Kasumi-1 (cell line): ENCODE data around the gene RNLS.
"Not testable (repeated sequence)": the region's sequence is repeated elsewhere in the genome, so short reads cannot be mapped to it uniquely, and the experiment has no call there.

Source experiments
- DNase-seq, 2 experiments: peaks; one replicate each; lab custom pipeline; 2025; lab: John Stamatoyannopoulos, UW

The RNLS gene

DNA sequence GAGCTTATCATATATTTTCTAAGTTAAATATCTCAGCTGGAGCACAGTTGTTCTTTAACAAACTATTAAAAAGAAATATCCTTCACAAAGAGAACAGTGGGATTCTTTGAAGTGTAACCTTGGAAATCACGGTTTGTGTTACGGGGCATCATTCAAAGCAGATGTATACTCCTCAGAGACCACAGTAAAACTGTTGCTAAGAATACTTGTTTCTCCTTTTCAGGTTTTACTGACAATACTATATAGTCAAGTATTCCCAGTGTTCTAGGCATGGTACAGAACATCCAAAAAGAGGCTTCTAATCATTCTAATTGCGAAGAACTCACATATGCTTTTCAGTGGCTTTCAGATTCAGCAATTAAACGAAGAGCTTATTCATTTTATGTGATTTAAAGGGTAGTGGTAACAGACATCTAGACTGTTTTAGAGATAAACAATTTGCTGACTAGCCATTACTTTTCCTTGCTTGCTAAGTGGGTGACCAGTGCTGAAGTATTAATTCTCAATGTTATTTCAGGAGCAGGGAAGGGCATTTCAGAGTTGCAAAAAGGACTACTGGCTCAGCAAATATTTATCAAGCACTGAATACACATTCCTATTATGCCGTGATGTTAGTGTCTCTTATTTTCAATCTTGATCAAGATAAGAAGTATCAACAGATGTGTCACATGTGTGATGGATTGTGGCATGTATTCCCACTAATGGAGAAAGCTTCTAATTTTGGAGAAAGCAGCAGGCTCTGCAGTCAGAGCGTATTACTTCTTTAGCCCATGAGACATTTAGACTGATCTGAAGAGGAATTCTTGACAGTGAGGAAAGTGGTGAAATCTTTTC is 236.8 kb downstream of the RNLS start:
- DNase-seq = no peak

DNA sequence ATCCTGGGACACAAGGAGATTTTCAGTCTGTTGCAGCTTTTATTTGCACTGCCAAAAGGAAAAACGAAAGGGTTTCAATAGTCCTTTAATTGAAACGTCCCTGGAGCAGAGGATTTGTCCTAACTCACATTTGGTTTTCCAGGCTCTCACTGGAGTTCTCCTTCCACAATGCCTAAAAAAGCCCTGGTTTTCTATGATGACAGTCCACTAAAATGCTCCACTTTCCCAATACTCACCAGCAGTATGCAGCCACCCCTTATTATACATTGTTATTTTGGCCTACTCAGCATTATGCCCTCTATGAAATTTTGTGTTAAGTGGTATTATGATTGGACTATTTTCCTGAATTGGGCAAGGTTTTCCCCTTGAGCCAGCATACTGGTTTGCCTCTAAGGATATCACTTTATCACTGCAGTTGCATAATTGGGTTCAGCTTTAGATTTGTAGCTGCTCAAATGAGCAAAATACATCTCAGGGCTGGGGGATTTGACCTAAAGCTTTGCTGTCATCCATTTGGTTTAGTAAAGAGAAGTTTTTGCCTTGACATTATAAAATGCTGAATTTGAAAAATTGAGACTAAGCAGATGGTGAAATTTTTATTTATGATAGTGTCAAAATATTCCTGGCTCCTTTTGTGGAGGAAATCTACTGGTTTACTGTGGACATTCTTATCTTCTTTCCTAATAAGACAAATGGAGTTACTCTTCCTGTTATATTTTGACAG is 239.2 kb downstream of the RNLS start:
- no peak for DNase-seq

DNA sequence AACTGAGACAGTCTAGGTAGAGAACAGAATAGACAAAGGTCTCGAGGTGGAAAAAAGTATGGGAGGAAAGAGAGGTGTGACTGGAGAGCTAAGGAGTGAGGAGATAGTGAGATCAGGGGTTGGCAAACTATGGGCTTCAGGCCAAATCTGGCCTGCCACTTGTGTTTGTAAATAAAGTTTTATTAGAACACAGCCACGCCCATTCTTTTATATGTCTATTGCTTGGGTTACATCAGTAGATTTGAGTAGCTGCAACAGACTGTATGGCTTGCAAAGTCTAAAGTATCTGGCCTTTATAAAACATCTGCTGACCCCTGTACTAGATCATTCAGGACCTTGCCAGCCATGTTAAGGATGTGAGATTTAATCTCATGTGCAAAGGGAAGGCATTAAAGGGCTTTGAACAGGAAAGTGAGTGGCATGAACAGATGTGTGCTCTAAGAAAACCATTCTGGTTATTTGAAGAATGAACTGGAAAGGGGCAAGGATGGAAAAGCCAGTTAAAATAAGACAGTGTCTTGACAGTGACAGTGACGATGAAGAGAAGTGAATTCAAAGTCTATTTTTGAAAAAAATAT is 240.3 kb downstream of the RNLS start:
- DNase-seq = no peak

DNA sequence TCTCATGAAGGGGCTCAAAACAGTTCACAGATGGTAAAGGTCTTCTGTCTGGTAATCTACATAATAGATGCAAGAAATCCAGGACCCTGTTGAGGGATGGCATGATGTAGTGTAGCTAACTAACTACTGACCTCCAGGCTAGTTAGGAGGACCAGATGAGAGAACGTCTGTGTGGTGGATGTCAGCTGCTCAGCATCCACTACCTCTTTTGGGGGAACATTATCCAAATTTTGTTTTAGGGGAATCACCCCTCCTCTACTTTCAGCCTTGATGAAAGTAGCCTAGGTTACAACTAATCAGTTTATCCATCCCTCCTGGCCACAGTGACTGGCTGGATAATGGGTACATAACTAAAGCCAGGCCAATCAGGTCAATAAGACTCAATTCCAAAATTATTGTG is 246.0 kb downstream of the RNLS start:
- no peak for DNase-seq

DNA sequence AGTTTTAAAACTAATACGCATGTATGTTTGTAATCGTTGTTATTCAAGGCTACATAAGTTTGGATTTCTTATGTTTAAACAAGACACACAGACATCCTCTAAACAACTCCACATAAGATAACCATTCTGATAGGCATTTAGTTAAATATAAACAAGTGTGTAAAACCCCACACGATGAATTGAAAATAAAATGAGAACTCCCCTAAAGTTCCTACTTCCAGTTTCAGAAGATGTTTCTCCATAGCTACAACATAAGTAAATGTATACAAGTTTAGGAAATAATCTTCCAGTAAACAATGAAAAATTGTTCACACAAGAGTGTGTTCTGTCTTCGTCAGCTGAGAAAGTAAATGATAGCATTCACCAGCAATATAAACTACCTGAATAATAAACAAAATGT is 246.8 kb downstream of the RNLS start:
- DNase-seq = no peak

DNA sequence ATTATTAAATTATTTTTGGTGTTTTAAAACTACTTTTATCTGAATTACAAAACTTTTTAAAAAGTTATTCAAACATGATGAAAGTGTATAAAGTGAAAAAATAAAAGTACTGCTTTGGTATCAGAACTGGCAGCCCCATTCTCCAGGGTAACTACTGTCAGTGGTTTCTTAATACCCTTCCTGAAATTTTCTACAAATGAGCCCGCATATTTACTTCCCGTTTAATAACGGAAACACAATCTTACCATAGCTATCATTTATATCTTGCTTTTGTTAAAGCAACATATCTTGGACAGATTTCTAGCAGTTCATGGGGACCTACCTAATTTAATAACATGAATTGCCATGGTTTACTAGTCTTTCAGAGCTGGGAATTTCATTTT is 249.9 kb downstream of the RNLS start:
- peak; percentile 74 to 81 for DNase-seq

DNA sequence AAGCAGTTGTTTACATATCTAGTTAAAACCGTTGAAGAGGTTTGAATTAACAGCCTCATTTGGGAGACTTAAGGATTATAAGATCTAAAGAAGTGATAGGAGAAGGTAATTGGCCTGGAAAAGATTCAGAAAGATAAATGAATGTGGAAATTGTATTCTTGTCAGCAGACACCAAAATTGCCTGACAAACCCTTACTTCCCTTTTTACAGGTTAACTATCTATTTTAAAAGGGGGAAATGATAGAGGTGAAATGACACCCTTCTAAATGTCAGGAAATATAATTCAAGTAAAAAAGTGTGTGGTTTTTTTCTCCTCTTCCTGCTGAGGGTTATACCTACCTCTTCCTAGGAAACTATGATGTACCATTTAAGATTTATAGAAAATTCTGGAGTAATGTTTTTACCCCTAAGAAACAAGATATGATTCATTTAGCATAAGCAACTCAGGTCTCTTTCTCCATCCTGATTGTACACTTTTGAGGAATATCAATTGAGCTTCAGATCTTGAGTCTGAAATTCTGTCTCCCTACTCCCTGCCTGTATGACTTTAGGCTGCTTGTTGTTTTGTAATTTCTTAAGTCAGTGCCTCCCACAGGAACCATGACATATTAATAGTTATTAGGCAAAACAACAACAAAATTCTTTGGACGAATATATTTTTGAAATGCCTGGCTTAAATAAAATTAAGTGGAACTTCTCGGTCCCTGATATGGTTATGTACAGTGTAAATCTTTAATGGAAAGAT is 250.4 kb downstream of the RNLS start:
- DNase-seq = peak; percentile 67 to 74

DNA sequence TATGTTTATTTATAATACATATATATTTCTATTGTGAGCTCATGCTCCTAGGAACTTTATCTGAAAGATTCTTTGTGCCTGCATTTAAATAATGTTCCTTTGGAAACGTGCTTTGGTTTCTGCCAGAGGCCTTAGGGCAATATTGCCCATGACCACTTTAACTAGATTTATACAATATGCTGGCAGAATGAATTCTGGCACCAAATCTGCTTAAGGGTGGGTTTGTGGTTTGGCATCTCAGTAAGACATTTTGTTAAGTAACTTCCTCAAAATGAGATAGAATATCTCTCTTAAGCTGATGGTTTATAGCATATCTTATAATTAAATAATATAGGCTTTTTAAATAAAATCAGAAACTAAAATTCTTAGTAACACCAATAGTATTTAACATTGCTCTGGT is 252.9 kb downstream of the RNLS start:
- DNase-seq = peak; percentile 92 to 94

DNA sequence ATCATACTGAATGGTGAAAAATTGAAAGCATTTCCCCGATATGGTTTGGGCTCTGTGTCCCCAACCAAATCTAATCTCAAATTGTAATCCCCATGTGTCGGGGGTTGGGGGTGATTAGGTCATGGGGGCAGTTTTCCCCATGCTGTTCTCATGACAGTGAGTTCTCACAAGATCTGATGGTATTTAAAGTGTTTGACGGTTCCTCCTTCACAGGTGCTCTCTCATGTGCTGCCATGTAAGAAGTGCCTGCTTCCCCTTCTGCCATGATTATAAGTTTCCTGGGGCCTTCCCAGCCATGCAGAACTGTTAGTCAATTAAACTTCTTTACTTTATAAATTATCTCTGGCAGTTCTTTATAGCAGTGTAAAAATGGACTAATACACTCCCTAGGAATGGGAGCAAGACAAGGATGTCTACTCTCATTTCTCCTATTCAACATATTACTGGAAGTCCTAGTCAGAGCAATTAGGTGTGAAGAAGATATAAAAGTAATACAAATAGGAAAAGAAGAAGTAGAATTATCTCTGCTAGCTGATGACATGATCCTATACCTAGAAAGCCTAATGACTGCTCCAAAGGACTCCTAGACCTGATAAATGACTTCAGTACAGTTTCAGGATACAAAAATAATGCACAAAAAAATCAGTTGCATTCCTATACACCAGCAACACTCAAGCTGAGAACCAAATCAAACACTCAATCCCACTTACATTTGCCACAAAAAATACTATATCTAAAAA is 260.6 kb downstream of the RNLS start:
- no peak for DNase-seq

DNA sequence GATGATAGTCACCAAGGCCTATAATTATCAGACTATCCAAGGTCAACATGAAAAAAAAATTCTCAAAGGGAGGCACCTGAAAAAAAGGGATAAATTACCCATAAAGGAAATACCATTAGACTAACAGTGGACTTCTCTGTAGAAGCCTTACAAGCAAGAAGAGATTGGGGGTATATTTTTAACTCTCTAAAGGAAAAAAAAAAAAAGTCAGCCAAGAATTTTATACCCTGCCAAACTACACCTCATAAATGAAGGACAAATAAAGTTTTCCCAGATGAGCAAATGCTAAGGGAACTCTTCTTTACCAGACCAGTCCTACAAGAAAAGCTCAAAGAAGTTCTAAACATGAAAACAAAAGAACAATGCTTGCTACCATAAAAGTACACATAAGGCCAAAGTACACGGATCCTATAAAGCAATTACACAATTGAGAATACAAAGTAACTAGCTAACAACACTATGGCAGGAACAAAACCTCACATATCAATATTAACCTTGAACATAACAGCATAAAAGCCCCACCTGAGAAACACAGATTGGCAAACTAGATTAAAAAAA is 263.1 kb downstream of the RNLS start:
- DNase-seq = no peak

DNA sequence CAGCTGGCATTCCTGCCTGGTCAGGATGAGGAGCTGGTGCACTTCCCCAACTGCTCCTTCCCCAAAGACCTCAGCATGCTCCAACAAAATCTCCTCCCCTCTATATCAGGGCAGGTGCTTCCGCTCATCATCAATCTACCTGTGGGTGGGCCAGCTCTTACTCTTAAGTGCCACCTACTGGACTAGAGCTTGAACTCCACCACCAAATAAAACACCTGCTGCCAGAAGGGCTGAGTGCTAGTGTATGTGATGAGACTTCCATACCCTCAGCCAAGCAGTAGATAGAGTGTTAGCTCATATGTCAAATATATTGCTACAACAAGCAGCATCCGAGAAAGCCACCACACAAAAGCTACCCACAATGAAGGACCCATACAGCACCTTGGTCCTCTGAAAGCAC is 264.3 kb downstream of the RNLS start:
- peak; percentile 55 to 60 for DNase-seq

DNA sequence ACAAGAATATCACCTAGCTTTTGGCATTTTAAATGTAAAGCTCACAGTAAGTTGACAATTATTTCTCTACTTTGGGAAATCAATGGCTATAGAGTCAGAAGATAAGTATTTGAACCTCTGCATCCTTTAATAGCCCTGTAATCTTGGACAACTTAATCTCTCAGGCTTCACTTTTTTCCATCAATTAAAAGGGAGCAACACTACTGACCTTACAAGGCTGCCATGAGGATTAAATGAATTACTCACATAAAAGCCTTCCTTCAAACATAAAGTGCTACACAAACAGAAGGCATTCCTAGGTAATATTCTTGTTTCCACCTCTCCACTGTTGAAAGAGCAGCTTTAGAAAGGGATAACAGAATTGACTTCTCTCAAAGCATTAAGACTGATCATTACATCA is 266.0 kb downstream of the RNLS start:
- DNase-seq = no peak

DNA sequence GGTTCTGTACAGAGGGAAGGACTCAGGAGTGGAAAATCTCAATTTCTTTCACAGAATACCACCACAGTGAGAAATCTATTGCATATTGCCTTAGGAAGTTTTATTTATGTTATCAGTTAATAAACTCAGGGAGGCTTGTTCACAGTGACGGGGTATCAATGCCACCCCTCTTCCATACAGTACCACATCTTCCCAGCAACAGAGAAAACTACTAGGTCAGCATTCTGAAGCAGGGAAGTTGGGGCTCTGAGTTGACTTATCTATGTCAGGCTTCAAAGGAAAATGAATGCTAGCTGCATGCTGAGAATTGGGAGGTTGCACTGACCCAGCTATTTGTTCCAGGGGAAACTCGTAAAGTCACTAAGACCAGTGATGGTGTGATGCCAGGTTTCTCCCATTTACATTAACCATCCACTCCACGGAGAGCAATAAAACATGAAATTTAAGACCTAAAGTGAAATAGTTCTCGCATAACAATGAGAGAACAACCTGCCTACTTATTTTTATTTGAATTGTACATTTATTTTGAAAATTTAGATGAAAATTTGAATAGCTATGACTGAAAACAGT is 266.7 kb downstream of the RNLS start:
- DNase-seq = no peak

DNA sequence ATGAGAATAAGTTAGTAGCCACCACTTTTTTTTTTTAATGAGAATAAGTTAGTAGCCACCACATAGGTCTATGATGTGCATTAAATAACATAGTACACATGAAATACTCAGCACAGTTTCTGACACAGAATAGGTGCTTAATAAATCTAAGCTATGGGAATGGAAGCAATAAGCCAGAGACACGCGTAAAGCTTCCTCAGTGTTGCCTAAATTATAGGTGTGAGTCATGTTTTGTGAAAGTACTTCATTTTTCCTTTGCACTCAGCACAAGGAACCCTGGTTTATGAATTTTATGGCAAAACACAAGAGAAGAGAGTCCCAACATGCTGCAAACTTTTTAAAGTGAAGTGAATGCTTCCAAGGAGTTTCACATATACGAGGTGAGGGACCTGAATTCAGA is 267.4 kb downstream of the RNLS start:
- DNase-seq = no peak

DNA sequence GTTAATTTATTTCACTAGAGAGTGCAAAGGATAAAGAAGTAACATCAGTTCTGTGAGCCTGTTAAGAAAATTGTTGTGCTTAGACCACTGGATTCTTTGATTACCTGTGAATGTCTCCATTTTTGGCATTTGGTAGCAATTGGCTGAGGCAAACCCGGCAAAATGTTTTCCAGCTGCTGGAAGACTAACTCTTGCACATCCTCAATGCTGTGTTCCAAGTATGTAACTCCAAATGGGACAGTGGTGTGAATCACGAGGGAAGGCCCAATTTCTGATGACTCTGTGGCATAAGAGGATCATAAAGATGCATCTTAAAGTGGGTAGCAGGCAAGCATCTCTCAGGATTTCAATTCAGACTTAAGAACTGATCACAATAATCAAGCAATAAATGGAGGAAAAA is 268.8 kb downstream of the RNLS start:
- DNase-seq = no peak

DNA sequence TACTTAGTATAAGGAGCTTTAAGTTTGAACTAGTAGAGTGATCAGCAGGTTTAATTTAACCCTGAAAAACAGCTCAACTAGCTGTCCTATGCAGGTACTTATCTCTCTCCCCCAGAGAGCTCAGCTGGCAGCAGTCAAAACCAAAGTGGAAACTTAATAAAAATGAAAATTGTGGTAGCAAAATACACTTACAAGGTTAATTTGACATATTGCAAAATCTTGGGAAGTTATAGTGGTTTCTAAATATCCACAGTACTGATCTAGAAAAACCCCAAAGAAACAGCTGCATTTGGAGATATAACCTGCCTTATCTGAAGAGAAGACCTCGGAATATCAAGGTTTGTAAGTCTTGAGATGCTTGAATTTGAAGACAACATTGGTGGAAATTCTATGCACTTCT is 269.2 kb downstream of the RNLS start:
- no peak for DNase-seq

DNA sequence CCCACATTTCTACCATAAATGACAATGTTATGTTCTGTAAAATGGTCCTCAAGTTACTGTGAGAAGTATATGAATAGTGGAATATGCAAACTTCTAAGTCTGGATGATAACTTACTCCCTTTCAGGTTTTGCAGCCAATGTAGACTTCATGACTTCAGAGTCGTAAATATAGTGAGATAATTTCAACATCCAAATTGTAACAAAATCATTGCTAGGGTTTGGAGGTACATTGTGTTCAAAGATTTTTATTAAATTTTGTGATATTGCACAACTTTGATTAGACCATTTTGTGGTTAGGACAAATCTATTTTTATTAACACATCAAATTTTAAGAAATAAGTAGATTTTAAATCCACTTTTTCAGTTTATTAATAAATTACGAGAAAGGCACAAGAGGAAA is 270.3 kb downstream of the RNLS start:
- no peak for DNase-seq

DNA sequence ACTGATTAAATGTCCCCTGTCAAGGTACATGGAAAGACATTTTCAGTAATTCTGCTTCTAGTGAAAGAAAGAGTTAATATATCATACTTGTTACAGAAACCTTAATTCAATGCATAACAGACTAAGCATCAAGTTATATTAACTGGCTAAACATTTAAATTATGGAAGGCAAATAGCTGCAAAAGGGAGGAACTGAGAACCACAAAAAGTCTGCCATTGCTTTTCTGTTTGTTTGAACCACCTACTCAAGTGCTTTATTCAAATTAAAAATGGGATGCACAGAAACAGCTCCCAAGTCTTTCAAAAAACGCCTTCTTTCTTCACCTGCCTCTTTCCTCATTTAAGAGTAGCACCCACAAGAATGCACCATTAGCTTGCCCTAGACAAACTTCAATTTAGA is 271.9 kb downstream of the RNLS start:
- DNase-seq = no peak

DNA sequence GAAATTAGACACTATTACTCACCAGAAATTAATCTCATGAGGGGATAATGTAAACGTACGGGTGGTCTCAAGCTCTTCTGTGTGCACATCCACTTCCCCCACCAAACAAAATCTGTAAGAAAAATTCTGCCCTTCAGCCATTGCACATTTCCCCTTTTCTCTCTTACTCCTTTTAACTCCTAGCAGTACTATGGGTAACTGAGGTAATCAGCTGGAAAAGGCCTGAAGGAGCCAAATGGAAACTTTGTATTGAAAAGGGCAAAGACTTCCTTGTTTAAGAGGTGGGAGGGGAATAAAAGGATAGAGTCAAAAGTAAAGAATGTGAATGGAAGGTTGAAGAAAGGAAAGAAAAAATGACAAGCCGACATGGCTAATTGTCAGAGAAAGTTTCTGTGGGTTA is 273.8 kb downstream of the RNLS start:
- DNase-seq = no peak

DNA sequence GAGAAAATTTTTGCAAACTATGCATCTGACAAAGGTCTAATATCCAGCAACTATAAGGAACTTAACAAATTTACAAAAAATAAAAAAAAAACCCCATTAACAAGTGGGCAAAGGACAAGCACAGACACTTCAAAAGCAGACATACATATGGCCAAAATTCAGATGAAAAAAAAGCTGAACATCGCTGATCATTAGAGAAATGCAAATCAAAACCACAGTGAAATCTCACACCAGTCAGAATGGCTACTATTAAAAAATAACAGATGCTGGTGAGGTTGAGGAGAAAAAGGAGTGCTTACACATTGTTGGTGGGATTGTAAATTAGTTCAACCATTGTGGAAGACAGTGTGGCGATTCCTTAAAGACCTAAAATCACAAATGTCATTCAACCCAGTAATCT is 274.8 kb downstream of the RNLS start:
- DNase-seq = not testable (repeated sequence)

DNA sequence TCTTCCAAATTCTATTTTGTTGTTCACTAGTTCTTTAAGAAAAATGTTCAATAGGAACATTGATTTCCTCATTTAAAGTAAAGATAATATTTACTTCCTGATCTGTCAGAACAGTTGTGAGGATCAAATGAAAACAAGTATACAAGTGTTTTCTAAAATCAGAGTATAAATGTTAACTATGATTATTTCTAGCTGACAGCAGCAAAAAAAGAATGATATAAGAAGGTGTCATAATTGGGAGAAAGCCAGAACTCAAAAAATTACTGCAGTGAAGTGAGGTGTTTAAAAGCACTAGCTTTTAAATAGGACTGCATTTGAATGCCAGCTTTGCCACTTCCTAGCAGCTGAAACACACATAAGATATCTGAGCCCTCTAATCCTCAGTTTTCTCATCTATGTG is 283.3 kb downstream of the RNLS start:
- DNase-seq = no peak
